ENCODE measurements around the gene ZNF160. TPM values are rescaled to one million over a fixed set of nuclear protein-coding genes. Genes with fewer than 3 reads are reported as not detected.

ZNF160 gene
- total and polyA plus RNA-seq, 9 of the 15 experiments (the other 6 are each of a cell fraction or from before 2014, with no cell fraction given), result 3.6 to 22.1 (median 11.8) TPM

- TF ChIP-seq JUN (IDR thresholded peaks at IDR 0.05; ENCODE audit: borderline replicate concordance, low read depth, low read length) (0 out of 2 replicates have a peak, but pooled peaks have one; percentile 30), JUN (CRISPR knock-in tag; IDR thresholded peaks at IDR 0.05; ENCODE audit: borderline replicate concordance) (no peak), POLR3G (IDR thresholded peaks at IDR 0.05; ENCODE audit: extremely low read depth, insufficient read length, insufficient replicate concordance) (no peak), SMAD3 (CRISPR knock-in tag; conservative IDR thresholded peaks at IDR 0.05) (no peak), MLX (CRISPR knock-in tag; conservative IDR thresholded peaks at IDR 0.05) (no peak), ZEB2 (IDR thresholded peaks at IDR 0.05) (peak; percentile 18; the same call in 1 of the 2 replicates), TRIM28 (IDR thresholded peaks at IDR 0.05) (0 out of 2 replicates have a peak, but pooled peaks have one; percentile 77), RFX7 (CRISPR knock-in tag; IDR thresholded peaks at IDR 0.05) (no peak), SAP30 (IDR thresholded peaks at IDR 0.05; ENCODE audit: borderline replicate concordance, insufficient read depth, low read depth, low read length, poor library complexity, severe bottlenecking) (no peak), CBX2 (IDR thresholded peaks at IDR 0.05; ENCODE audit: insufficient read depth, low read length, poor library complexity, severe bottlenecking) (no peak)
Observed at GRCh38 chr19:53140351-53140750, 37.1 kb upstream of the ZNF160 start (continued).

- H2AFZ ChIP-seq (ENCODE audit: low read depth, low read length), result no peak overlapping the region
- in situ Hi-C loops (cut with MboI), result no loop called here
- DNase-seq (ENCODE audit: extremely low read depth in 1 of 4, low spot score in 3 of 4) (no peak), ATAC-seq (no peak), FAIRE-seq (no peak)
- BruUV-seq (replicated peaks), result no TSS peak
- WGBS (ENCODE audit: insufficient coverage, low coverage, missing lambda C conversion rate), result 36% methylated on average over 3 of the region's 3 CpGs
- peaks cover 25% of the 10 kb centered on the region for H3K9me3 ChIP-seq (replicated peaks; ENCODE audit: control insufficient read depth, insufficient read depth, low read depth, low read length)
- intact Hi-C loops (cut with micrococcal nuclease), result no loop called here
- peaks cover 4% of the 10 kb centered on the region for H3K36me3 ChIP-seq (ENCODE audit: control insufficient read depth, insufficient read depth, low read length)
- no peaks in the 10 kb centered on the region for H4K20me1 ChIP-seq (replicated peaks; ENCODE audit: control insufficient read depth, insufficient read depth, low read length)
- H3K4me1 ChIP-seq (replicated peaks in 1 of 2; ENCODE audit: control insufficient read depth in 2 of 2, insufficient read depth in 2 of 2, low read length in 2 of 2), result no peaks in the 10 kb centered on the region
- H3K79me2 ChIP-seq (ENCODE audit: control insufficient read depth, insufficient read depth, low read length), result no peaks in the 10 kb centered on the region
- ChIA-PET CTCF (ENCODE audit: low intra/inter-chr PET ratio) (no interaction called here), POLR2A (no interaction called here)
- no peak overlapping the region for H3K4me2 ChIP-seq (ENCODE audit: insufficient read depth, low read length)
- H3K27ac ChIP-seq (ENCODE audit: extremely low read depth, low read depth, low read length), result no peak overlapping the region
- H3K4me3 ChIP-seq, result no peak overlapping the region
- H3K27me3 ChIP-seq (ENCODE audit: control insufficient read depth in 2 of 2, insufficient read depth in 2 of 2, low read length in 2 of 2), result peaks cover 0 to 8% of the 10 kb centered on the region in 2 experiments; a peak in 1 of 5 replicates
- no peak overlapping the region for H3K9ac ChIP-seq (ENCODE audit: insufficient read depth in 1 of 2, low read depth in 2 of 2, low read length in 2 of 2)
- H3K9me1 ChIP-seq (ENCODE audit: control insufficient read depth, insufficient read depth, low read length), result no peaks in the 10 kb centered on the region
- TF ChIP-seq OTX1 (CRISPR knock-in tag; IDR thresholded peaks at IDR 0.05) (no peak), THAP7 (CRISPR knock-in tag; IDR thresholded peaks at IDR 0.05) (no peak), BCLAF1 (IDR thresholded peaks at IDR 0.05; ENCODE audit: borderline replicate concordance in 1 of 2, control insufficient read depth in 1 of 2, low read depth in 2 of 2, low read length in 1 of 2) (no peak), SNIP1 (IDR thresholded peaks at IDR 0.05; ENCODE audit: low read depth) (no peak), HES1 (IDR thresholded peaks at IDR 0.05; ENCODE audit: low read depth) (no peak), CEBPG (CRISPR knock-in tag; IDR thresholded peaks at IDR 0.05) (no peak), CEBPG (tag; conservative IDR thresholded peaks at IDR 0.05 in 1 of 2, IDR thresholded peaks at IDR 0.05 in 1 of 2) (peak in 1 of 2 experiments; percentile 60; a peak in 2 of 4 replicates)
Observed at GRCh38 chr19:53136432-53136831, 33.2 kb upstream of the ZNF160 start.

Data from K562 (cell line).